ENCODE measurements around the gene ARSK. TPM values are rescaled to one million over a fixed set of nuclear protein-coding genes. Genes with fewer than 3 reads are reported as not detected.

Gene ARSK
- total RNA-seq, 2 donors from 2014 or later: 2.9 to 3.4 TPM

DNA sequence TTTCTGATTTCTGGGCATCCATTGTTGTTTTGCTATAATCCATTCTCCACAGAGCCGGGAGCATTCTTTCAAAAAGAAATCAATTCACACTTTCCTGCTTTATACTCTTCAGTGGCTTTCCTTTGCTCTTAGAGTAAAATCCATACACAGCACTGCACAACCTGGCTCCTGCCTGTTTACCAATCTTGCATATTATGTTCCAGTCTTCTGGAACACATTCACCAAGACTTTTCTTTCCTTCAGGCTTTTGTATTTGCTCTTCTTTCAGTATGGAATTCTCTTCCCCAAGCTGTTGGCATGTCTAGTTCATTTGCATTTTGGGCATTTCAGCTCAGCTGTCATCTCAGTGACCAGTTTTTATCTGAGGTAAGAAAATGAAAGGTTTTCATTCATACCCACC, 97.9 kb downstream of the ARSK start:
- Mint-ChIP-seq H3K9me3 (no peaks in the 10 kb centered on the region), H3K27ac (no peak overlapping the region), H3K4me1 (ENCODE audit: low read depth in 2 of 2) (peaks cover 0 to 3% of the 10 kb centered on the region in 2 donors), H3K4me3 (no peak overlapping the region), H3K36me3 (no peaks in the 10 kb centered on the region), H3K27me3 (no peaks in the 10 kb centered on the region)
- ATAC-seq: no peak
- no peak for DNase-seq (ENCODE audit: low spot score)

GRCh38 chr5:95654196-95654595, 99.3 kb downstream of the ARSK start:
- no peak overlapping the region for H3K27ac Mint-ChIP-seq
- ATAC-seq (no peak), DNase-seq (ENCODE audit: low spot score) (no peak)
- no peaks in the 10 kb centered on the region for H3K9me3 Mint-ChIP-seq
- H3K36me3 Mint-ChIP-seq: no peaks in the 10 kb centered on the region
- H3K4me3 Mint-ChIP-seq: no peak overlapping the region
- H3K4me1 Mint-ChIP-seq (ENCODE audit: low read depth in 2 of 2): no peaks in the 10 kb centered on the region
- no peaks in the 10 kb centered on the region for H3K27me3 Mint-ChIP-seq

Other genes with a start within 250 kb of the ARSK start
- gene FAM81B, start 163.7 kb upstream of the ARSK start, total RNA-seq: not detected
- gene SKIC3, start 124 bp upstream of the ARSK start, total RNA-seq: 10 to 100 TPM; 59.3 to 64.3 TPM
- gene GPR150, start 65.0 kb downstream of the ARSK start, total RNA-seq: under 1 TPM in 1 of 2 donors, not detected in 1; 0.21 TPM
- 1 to 10 TPM in 1 of 2 donors, under 1 TPM in 1; 0.98 to 5.5 TPM for gene RFESD, start 91.7 kb downstream of the ARSK start, total RNA-seq
- 1 to 10 TPM; 1.4 to 1.9 TPM for gene SPATA9, start 127.9 kb downstream of the ARSK start, total RNA-seq
- 10 to 100 TPM; 14.7 to 17.4 TPM for gene RHOBTB3, start 176.2 kb downstream of the ARSK start, total RNA-seq

All from natural killer cell treated with Interleukin-12 subunit alpha and Interleukin-12 subunit beta and Interleukin-15 and Interleukin-18, amount 100 ng/mL, for 72 hours (primary cell).